SH-SY5Y (cell line): Measurements from ENCODE around the gene BUB1.

Experiments
- GATA2 ChIP-seq: IDR thresholded peaks from 2 replicates; pipeline ENCODE4 v1.6.1; 2011; ENCODE audit warnings: mild to moderate bottlenecking, low read depth, low read length
- GATA3 ChIP-seq: IDR thresholded peaks from 2 replicates; pipeline ENCODE4 v1.6.1; 2011; ENCODE audit warnings: low read depth, mild to moderate bottlenecking, low read length, moderate library complexity

DNA sequence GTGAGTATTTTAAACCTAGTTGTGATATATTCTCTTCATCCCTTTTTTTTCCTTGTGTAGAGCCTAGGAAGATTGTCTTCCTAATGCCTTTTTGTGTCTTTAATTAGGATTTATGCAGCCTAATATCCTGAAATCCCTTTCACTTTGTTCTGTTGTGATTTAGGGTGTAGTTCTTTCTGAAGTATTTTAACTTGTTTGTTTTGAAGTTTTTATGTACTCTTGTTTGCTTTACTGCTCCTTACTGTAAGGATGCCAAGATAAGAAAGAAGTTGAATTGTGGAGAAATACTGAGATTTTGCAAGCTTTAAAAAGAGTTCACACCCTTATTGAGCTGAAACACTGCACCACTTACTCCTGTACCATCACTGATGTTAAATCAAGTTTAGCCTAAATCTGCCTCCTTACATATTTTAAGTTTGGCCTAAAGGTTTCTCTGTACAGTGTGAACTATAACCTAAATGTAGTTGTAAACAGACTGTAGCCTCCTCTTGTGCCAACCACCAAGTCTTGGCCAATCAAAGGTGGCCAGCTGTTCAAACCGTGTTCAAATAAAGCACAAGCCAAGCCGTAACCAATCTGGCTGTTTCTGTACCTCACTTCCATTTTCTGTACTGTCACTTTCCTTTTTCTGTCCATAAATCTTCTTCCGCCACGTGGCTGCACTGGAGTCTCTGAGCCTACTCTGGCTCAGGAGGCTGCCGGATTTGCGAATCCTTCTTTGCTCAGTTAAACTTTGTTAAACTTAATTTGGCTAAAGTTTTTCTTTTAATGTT, 36.8 kb upstream of the BUB1 start:
- no peak for TF ChIP-seq GATA2
- TF ChIP-seq GATA3 = no peak
